NCI-H2227 (cell line): ENCODE results near the gene IFITM2.
"Not testable (repeated sequence)": the region's sequence is repeated elsewhere in the genome, so short reads cannot be mapped to it uniquely, and the experiment has no call there.

Experiments
- DNase-seq: peaks from one replicate; lab custom pipeline; 2025; ENCODE audit not compliant: unreplicated experiment; lab: John Stamatoyannopoulos, UW

IFITM2 gene

DNA sequence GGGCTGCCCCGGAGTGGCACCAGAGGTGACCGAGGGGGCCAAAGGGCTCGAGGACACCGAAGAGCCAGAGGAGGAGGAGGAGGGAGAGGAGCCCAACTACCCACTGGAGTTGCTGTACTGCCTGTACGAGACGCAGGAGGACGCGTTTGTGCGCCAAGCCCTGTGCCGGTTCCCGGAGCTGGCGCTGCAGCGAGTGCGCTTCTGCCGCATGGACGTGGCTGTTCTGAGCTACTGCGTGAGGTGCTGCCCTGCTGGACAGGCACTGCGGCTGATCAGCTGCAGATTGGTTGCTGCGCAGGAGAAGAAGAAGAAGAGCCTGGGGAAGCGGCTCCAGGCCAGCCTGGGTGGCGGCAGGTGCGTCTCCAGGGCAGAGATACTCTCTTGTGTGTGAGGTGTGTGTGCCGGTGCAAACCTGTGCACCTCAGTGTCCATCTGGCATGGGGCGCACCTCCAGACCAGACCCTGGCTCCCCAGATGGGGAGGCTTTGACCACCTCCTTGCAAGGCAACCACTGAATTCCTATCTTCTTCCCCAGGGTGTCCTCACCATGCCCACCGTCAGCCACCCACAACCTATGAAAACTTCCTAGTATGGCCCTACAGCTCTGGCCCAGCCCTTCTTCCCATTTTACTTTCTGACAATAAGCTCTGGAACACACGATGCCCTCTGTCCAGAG, 26.0 kb upstream of the IFITM2 start:
- DNase-seq, result no peak

DNA sequence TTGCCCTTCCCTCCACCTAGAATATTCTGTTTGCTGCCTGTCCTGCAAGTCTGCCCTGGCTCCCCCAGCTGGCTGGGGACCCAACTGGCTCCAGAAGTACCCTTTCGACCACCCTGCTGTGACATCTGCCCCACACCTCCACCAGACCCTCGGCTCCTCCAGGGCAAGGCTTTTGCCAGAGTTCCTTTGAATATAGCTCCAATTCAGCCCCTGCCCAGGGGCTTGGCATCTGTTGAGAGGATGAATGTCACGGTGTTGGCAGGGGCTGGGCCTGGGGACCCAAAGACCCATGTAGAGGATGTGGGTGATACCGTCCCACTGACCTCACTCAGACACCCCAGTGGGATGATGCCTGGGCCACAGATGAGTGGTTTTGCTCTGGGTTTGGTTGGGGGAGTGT, 25.4 kb upstream of the IFITM2 start:
- no peak for DNase-seq

DNA sequence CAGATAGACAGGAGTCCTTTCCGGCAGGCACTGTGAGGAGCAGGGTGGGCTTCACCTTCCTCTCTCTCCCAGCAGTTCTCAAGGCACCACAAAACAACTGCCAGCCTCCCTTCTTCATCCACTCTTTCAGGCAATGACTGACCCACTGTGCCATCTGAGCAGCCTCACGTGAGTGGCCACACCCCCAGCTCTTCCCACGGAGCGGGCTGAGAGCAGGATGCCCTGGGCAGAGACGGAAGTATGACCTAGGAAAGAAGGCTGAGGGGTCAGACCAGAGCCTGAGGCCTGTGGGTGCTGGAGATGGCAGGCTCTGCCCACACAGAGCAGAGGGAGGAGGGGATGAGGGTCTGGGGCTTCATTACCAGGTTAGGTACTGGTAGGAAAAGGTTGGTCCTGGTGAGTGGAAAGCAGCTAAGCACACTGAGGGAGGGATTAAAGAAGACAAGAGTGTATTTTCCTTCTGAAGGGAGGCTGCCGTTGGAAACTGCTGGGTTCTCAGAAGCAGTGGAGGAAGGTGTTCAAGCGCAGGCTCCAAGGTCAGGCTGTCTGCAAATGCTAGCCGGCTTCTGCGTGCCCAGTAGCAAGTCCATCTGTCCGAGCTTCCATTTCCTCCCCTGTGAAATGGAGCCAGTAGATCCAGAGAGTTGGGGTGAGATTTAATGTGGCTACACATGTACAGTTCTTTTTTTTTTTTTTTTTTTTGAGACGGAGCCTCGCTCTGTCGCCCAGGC, 24.8 kb upstream of the IFITM2 start:
- DNase-seq, result no peak

DNA sequence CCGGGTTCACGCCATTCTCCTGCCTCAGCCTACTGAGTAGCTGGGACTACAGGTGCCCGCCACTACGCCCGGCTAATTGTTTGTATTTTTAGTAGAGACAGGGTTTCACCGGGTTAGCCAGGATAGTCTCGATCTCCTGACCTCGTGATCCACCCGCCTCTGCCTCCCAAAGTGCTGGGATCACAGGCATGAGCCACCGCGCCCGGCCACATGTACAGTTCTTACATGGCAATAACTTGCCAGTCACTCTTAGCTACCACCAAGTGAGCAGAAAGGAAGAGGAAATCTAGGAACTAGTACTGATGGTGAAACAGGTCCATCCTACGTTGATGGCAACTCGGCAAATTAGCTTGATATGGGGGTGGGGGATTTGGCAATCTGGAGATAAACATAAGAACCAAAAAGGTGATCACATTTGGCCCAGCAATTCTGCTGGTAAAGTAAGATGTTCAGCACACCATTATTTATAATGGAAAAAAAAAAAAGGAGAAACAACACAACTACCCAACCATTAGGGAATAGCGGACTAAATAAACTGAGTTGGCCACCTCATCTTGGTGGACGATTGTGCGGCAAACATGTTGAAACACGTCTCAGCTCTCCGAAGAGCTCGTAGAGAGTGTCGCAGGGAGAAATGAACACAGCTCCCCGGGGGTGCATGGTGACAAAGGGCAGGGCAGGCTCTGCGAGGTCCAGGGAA, 24.1 kb upstream of the IFITM2 start:
- no peak for DNase-seq

DNA sequence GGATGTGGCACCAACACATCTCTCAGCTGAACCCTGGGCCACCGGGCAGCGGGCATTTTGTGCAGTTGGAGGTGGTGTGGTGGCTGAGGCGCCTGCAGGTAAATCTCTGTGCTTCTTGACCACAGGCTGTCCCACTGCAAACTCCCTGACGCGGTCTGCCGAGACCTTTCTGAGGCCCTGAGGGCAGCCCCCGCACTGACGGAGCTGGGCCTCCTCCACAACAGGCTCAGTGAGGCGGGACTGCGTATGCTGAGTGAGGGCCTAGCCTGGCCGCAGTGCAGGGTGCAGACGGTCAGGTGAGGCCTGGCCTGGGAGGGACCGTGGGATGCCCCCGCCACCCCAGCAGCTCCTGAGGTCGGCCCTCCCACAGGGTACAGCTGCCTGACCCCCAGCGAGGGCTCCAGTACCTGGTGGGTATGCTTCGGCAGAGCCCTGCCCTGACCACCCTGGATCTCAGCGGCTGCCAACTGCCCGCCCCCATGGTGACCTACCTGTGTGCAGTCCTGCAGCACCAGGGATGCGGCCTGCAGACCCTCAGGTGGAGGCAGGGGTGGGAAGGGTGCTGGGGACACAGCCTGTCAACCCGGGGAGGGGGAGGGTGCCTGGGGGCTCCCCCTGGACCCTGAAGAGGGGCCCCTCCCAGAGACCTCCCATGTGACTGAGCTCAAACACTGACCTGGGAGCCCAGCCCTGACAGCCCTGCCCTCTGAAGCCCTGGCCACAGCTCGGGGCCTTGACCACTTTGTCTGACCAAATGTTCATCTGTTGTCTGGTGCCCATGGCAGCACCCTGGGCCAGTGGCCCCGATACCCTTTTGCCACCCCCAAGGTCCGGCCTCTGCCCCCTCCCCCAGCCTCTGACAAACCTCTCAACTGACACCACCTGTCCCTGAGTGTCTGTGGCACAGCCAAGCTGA, 23.3 kb upstream of the IFITM2 start:
- DNase-seq, result no peak

DNA sequence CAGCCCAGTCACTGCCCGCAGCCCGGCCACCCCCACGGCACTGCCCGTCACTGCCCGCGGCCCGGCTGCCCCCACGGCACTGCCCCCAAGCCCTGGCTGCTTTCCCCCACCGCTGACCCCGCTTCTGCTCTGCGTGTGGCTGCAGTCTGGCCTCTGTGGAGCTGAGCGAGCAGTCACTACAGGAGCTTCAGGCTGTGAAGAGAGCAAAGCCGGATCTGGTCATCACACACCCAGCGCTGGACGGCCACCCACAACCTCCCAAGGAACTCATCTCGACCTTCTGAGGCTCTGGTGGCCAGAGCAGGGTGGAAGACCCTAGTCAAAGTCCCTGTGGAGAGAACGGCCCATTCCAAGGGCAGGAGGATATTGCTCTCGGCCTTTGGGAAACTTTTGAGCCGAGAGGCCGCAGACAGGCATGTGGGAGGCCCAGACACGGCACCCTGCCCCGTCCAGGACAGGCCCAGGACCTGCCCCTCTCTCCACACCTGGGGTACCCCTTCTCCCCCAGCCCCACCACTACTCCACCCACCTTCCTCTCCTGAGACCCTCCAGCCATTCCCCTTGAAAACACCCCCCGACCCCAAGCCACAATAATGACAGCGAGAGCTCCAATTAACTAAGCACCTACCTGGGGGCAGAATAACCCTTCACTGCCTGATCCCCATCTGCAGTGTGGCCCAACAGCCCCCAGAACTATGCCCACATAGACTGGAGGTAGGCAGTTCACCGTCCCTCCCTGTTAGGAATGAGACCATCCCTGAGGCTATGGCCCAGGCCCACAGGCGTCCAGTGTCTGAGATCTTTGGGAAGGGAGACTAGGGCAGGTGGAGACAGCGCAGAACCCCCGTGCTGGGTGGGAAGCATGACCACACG, 22.4 kb upstream of the IFITM2 start:
- no peak for DNase-seq

DNA sequence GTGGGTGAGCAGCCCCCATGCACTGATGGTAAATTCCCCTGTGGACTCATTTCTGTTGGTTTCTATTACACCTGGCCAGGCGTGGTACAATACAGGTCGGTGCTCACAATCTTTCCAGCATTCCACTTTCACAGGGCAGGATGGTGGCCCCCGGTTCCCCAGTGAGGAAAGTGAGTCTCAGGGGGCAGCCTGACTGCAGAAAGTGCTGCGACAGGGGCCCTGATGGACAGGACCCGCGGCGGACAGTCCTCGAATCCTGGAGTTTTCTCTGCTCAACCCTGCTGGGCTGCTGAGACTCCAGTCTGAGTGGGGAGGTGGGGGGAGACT, 21.8 kb upstream of the IFITM2 start:
- DNase-seq, result no peak

DNA sequence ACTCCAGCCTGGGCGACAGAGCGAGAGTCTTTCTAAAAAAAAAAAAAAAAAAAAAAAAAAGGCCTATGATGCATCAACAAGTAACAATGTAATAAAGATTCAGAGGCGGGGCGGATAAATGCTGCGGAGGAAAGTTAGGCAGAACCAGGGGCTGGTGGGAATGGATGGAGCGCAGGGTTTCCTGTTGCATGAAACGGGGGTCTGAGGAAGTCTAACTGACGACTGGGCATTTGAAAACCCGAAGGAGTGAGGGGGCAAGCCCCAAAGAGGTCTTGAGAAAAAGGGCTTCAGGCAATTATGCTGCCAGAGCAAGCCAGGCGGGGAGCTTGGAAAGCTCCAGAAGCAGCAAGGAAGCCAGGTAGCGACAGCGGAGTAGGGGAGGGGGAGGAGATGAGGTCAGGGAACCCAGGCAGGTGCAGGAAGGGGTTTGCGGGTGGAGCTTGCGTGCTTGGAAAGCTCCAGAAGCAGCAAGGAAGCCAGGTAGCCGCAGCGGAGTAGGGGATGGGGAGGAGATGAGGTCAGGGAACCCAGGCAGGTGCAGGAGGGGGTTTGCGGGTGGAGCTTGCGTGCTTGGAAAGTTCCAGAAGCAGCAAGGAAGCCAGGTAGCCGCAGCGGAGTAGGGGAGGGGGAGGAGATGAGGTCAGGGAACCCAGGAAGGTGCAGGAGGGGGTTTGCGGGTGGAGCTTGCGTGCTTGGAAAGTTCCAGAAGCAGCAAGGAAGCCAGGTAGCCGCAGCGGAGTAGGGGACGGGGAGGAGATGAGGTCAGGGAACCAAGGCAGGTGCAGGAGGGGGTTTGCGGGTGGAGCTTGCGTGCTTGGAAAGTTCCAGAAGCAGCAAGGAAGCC, 20.4 kb upstream of the IFITM2 start:
- not testable (repeated sequence) for DNase-seq

DNA sequence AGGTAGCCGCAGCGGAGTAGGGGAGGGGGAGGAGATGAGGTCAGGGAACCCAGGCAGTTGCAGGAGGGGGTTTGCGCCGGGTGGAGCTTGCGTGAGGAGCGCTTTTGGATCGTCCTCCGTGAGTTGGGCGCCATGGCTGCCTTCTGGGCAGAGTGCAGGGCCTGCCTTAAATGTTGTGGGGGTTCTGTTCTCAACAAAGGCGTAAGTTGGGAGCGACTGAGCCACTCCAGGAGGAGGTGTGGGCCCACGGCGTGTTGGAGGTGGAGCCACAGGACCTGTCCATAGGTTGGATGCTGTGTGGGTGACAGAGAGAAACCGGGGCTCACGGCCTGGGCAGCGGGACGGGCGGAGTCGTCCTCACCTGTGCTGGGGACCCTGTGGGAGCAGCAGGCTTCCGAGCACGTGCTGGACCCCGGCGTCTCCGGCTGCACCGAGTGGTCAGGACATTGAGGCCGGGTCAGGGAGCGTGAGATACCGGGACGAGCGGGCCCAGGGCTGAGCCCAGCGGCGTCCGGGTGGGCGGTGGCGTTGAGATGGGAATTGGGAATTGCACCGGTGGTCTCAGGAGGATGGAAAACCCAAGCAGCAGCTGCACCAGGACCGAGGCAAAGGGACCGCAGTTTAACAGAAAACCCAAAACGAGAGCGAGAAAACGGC, 19.7 kb upstream of the IFITM2 start:
- DNase-seq, result no peak

DNA sequence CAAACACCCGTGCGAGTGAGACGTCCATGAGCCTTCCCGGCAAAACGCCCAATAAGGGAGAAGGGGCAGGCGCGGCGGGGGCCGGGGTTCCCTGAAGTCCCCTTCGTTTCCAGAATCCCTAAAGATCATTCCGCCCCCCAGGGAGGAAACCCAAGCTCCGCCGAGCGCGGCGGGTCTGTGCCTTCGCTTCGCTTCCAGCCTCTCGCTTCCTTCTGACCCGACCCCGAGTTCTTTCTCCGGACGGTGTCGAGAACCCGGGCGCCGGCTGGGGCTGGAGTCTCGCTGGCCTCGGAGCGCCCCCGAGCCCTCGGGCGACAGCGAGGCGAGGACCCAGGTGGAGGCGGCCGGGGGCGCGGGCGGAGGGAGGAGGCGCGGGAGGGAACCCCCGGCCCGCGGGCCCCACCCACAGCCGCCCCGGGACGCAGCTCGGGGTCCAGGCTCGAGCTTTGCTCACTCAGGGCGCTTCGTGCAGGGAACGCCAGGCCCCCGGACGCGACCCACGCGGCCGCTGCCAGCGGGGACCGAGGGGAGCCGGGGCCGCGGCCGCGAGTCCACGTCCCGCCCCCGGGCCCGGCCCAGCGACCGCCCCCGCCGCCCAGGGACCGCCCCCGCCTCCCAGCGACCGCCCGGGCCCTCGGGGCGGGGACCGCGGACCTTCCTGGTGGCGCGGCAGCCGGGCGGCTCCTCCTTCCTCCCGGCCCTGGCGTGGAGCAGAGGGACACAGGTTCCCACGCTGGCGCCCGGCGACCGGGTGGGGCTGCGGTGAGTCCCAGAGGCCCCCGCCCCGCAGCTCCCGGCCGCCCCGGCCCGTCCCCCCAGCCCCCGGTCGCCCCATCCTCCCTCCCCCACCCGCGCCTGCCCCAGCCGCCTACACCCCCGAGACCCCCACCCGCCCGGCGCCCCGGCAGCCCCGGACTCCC, 18.9 kb upstream of the IFITM2 start, which contains the start of gene PGGHG:
TSS of gene PGGHG (plus strand) at position 649 of the 920 bp plus-strand sequence. CDS start 691 bp downstream, outside the sequence.
- peak; percentile 71 for DNase-seq

DNA sequence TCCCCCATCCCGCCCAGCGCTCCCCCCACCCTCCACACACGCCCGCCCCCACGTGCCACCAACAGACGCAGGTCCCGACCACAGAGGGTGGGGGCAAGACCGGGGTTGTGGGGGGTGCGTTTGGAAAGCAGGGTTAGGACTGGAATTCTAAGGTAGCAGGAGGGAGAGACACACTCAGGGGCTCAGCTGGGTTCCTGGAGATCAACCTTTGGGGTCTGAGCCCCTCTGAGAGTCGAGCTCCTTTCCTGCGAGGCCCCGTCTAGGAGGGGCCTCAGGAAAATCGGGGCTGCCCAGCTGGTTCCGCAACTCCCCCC, 18.3 kb upstream of the IFITM2 start:
- no peak for DNase-seq

DNA sequence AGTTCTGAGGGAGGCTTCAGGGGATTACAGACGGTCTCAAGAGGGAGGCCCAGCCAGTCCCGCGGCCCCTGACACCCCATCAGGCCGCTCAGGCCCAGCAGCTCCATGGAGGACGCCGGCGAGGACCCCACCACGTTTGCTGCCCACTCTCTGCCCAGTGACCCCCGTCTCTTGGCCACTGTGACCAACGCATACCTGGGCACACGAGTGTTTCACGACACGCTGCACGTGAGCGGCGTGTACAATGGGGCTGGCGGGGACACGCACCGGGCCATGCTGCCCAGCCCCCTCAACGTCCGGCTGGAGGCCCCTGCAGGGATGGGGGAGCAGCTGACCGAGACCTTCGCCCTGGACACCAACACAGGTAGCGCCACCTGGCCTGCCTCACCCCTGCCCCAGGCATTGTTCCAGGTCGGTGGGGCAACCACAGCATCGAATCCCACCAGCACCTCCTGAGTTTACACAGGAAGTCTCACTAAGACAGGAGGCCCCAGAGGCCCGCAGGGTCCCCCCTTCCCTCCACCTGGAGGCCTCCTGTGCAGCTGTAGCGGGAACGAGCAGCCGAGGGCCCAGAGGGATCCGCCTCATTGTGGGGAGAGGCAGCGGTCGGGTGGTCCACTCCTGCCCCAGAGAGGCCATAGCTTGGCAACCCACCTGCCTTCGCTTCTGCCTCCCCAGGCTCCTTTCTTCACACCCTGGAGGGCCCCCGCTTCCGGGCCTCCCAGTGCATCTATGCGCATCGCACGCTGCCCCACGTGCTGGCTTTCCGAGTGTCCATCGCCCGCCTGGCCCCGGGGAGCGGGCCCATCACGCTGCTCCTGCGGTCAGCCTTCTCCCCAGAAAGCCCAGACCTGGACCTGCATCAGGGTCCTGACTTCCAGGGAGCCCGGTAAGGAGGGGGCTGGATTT, 17.6 kb upstream of the IFITM2 start:
- no peak for DNase-seq

DNA sequence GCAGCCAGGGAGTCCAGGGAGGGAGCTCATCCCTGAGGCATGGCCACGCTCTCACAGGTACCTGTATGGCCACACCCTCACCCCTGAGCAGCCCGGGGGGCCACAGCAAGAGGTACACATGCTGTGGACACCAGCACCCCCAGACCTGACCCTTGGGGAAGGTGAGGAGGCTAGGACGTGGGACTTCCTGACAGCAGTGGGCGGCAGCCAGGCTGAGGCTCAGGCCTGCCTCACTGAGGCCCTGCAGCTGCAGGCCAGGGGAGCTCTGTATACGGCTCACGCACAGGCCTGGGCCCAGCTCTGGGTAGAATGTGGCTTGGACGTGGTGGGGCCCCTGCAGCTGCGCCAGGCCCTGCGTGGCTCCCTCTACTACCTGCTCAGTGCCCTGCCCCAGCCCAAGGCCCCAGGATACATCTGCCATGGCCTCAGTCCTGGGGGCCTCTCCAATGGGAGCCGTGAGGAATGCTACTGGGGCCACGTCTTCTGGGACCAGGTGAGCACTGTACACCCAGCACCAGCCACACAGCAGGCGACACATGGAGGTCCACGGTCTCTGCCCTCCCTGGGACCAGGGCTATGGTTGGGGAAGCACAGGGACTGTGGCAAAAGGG, 16.9 kb upstream of the IFITM2 start:
- no peak for DNase-seq

DNA sequence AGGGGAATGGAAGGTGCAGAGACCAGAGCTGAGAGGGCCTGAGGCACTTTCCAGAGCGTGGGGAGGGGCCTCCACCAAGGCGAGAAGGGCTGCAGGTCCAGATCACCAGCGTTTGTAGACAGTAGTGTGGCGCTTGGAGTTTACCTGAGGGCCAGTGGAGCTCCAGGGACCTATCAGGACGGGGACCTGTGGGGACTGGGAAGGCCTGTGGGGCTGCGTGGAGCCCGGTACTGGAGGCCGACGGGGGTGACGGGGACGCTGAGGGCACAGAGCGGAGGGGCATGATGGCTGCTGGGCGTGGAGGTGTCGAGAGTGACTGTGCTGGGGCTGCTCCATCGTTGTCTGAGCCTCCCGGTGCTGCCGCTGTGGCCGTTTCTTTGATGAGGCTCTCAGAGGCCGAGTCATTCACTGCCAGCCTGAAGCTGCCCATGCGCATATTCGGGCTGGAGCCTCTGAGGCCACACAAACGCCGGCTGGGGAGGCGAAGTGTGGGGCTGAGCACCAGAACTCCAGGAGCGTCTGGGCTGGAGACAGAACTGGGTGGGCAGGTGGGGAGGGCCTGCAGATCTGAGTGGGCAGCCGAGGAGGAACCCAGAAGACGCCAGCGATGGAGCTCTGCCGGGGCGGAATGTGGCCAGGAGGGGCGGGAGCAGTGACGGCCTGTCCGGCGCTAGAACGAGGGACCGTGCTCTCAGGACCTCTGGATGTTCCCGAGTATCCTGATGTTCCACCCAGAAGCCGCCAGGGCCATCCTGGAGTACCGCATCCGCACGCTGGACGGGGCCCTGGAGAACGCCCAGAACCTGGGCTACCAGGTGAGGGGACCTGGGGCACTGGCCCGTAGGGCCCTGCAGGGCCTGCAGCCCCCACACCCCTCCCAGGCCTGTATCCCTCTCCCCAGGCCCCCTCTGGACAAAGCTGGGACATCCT, 16.1 kb upstream of the IFITM2 start:
- DNase-seq, result no peak
